Measurements from ENCODE around the gene PGA3.

DNA sequence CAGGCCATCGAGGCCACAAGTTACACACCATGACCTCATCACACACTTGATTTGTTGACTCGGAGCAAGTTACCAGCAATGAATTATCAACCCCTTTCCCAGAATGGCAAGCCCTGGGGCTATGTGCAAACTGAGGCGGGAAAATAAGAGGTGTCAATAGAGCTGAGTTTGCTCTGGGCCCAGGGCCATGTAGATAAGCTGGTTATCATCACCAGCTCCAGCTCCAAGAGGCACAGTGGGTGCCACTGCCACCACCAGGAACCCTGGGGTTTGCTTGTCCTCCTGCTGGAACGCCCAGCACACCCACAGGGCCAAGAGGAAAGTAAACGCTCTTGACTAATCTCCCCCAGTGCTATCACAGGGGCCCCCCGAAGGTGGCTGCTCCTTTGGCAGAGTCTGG is 29.0 kb upstream of the PGA3 start:
- TF ChIP-seq, protein P1, sequence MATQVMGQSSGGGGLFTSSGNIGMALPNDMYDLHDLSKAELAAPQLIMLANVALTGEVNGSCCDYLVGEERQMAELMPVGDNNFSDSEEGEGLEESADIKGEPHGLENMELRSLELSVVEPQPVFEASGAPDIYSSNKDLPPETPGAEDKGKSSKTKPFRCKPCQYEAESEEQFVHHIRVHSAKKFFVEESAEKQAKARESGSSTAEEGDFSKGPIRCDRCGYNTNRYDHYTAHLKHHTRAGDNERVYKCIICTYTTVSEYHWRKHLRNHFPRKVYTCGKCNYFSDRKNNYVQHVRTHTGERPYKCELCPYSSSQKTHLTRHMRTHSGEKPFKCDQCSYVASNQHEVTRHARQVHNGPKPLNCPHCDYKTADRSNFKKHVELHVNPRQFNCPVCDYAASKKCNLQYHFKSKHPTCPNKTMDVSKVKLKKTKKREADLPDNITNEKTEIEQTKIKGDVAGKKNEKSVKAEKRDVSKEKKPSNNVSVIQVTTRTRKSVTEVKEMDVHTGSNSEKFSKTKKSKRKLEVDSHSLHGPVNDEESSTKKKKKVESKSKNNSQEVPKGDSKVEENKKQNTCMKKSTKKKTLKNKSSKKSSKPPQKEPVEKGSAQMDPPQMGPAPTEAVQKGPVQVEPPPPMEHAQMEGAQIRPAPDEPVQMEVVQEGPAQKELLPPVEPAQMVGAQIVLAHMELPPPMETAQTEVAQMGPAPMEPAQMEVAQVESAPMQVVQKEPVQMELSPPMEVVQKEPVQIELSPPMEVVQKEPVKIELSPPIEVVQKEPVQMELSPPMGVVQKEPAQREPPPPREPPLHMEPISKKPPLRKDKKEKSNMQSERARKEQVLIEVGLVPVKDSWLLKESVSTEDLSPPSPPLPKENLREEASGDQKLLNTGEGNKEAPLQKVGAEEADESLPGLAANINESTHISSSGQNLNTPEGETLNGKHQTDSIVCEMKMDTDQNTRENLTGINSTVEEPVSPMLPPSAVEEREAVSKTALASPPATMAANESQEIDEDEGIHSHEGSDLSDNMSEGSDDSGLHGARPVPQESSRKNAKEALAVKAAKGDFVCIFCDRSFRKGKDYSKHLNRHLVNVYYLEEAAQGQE (IDR thresholded peaks at IDR 0.05; ENCODE audit: low read depth): no peak
- TF ChIP-seq CTCF (IDR thresholded peaks at IDR 0.05 in 2 of 3, conservative IDR thresholded peaks at IDR 0.05 in 1 of 3; ENCODE audit: borderline replicate concordance in 1 of 3, insufficient read depth in 1 of 3, low read depth in 2 of 3, low read length in 2 of 3): no peak
- no peak for TF ChIP-seq POLR2A (IDR thresholded peaks at IDR 0.05; ENCODE audit: borderline replicate concordance, extremely low read depth, insufficient read depth, insufficient read length)
- no peak for TF ChIP-seq POLR2AphosphoS5 (IDR thresholded peaks at IDR 0.05; ENCODE audit: low read depth, low read length)
- no peak for TF ChIP-seq ZNF274 (IDR thresholded peaks at IDR 0.05; ENCODE audit: low read depth, low read length)
- TF ChIP-seq RAD21 (IDR thresholded peaks at IDR 0.05; ENCODE audit: low read depth): no peak
- no peak for TF ChIP-seq SIN3A (IDR thresholded peaks at IDR 0.05; ENCODE audit: low read depth)
- TF ChIP-seq ELF1 (IDR thresholded peaks at IDR 0.05; ENCODE audit: borderline replicate concordance, low read depth): no peak
